Measurements from ENCODE around the gene WNT3. TPM values are rescaled to one million over a fixed set of nuclear protein-coding genes. Genes with fewer than 3 reads are reported as not detected.

Gene WNT3
- total and polyA plus RNA-seq, 2 of the 8 experiments (the other 6 are each of a cell fraction or from before 2014, with no cell fraction given): 0.56 to 2.0 TPM

- TF ChIP-seq, protein P1, sequence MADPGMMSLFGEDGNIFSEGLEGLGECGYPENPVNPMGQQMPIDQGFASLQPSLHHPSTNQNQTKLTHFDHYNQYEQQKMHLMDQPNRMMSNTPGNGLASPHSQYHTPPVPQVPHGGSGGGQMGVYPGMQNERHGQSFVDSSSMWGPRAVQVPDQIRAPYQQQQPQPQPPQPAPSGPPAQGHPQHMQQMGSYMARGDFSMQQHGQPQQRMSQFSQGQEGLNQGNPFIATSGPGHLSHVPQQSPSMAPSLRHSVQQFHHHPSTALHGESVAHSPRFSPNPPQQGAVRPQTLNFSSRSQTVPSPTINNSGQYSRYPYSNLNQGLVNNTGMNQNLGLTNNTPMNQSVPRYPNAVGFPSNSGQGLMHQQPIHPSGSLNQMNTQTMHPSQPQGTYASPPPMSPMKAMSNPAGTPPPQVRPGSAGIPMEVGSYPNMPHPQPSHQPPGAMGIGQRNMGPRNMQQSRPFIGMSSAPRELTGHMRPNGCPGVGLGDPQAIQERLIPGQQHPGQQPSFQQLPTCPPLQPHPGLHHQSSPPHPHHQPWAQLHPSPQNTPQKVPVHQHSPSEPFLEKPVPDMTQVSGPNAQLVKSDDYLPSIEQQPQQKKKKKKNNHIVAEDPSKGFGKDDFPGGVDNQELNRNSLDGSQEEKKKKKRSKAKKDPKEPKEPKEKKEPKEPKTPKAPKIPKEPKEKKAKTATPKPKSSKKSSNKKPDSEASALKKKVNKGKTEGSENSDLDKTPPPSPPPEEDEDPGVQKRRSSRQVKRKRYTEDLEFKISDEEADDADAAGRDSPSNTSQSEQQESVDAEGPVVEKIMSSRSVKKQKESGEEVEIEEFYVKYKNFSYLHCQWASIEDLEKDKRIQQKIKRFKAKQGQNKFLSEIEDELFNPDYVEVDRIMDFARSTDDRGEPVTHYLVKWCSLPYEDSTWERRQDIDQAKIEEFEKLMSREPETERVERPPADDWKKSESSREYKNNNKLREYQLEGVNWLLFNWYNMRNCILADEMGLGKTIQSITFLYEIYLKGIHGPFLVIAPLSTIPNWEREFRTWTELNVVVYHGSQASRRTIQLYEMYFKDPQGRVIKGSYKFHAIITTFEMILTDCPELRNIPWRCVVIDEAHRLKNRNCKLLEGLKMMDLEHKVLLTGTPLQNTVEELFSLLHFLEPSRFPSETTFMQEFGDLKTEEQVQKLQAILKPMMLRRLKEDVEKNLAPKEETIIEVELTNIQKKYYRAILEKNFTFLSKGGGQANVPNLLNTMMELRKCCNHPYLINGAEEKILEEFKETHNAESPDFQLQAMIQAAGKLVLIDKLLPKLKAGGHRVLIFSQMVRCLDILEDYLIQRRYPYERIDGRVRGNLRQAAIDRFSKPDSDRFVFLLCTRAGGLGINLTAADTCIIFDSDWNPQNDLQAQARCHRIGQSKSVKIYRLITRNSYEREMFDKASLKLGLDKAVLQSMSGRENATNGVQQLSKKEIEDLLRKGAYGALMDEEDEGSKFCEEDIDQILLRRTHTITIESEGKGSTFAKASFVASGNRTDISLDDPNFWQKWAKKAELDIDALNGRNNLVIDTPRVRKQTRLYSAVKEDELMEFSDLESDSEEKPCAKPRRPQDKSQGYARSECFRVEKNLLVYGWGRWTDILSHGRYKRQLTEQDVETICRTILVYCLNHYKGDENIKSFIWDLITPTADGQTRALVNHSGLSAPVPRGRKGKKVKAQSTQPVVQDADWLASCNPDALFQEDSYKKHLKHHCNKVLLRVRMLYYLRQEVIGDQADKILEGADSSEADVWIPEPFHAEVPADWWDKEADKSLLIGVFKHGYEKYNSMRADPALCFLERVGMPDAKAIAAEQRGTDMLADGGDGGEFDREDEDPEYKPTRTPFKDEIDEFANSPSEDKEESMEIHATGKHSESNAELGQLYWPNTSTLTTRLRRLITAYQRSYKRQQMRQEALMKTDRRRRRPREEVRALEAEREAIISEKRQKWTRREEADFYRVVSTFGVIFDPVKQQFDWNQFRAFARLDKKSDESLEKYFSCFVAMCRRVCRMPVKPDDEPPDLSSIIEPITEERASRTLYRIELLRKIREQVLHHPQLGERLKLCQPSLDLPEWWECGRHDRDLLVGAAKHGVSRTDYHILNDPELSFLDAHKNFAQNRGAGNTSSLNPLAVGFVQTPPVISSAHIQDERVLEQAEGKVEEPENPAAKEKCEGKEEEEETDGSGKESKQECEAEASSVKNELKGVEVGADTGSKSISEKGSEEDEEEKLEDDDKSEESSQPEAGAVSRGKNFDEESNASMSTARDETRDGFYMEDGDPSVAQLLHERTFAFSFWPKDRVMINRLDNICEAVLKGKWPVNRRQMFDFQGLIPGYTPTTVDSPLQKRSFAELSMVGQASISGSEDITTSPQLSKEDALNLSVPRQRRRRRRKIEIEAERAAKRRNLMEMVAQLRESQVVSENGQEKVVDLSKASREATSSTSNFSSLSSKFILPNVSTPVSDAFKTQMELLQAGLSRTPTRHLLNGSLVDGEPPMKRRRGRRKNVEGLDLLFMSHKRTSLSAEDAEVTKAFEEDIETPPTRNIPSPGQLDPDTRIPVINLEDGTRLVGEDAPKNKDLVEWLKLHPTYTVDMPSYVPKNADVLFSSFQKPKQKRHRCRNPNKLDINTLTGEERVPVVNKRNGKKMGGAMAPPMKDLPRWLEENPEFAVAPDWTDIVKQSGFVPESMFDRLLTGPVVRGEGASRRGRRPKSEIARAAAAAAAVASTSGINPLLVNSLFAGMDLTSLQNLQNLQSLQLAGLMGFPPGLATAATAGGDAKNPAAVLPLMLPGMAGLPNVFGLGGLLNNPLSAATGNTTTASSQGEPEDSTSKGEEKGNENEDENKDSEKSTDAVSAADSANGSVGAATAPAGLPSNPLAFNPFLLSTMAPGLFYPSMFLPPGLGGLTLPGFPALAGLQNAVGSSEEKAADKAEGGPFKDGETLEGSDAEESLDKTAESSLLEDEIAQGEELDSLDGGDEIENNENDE (IDR thresholded peaks at IDR 0.05; ENCODE audit: insufficient replicate concordance, low read length): no peak
Measured at GRCh38 chr17:46787478-46787877, 31.0 kb downstream of the WNT3 start (continued).

All from H1 (cell line).